A673 (cell line): Measurements from ENCODE around the gene ASTL.

Experiments
- EZH2 ChIP-seq: fragments of 200-600 bp; sonication (generic); IDR thresholded peaks from 2 replicates; pipeline ENCODE4 v1.6.1; 2017; ENCODE audit warnings: borderline replicate concordance, low read depth, mild to moderate bottlenecking, mixed read lengths, antibody characterized with exemption, low read length; ENCODE audit not compliant: poor library complexity, severe bottlenecking
- TF ChIP-seq, protein P1 (sequence below): fragments of 300-800, 200-600 bp; sonication (generic); conservative IDR thresholded peaks from 2 replicates; pipeline ENCODE4 v1.5.1; 2017; ENCODE audit warnings: low read depth, mild to moderate bottlenecking, antibody characterized with exemption, low read length, moderate library complexity, mixed read lengths

DNA sequence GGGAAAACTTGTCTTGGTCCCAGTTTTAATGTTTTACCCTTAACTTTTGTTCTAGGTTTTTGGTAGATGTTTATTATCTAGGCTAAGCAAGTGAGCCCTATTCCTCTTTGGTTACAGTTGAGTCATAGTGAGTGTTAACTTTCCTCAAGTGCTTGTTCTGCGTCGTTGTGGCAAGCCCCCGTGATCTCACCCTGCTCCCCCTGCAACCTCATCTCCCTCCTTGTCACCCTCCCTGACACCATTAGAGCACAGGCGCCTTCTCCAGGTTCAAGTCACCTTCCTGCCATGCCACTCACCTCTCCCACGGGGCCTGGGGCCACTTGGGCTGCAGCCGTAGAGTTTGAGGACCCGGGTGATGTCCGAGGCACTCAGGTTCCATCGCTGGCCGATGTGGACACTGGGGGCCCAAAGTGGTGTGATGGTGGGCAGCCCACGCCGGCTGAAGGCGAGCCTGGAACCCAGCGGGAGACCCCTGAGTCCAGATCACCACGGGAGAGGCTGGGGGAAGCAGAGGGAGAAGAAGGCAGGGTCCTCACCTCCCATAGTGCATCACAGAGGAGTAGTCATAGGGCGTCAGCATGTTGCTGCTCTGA is 8.7 kb downstream of the ASTL start:
- TF ChIP-seq, protein P1, sequence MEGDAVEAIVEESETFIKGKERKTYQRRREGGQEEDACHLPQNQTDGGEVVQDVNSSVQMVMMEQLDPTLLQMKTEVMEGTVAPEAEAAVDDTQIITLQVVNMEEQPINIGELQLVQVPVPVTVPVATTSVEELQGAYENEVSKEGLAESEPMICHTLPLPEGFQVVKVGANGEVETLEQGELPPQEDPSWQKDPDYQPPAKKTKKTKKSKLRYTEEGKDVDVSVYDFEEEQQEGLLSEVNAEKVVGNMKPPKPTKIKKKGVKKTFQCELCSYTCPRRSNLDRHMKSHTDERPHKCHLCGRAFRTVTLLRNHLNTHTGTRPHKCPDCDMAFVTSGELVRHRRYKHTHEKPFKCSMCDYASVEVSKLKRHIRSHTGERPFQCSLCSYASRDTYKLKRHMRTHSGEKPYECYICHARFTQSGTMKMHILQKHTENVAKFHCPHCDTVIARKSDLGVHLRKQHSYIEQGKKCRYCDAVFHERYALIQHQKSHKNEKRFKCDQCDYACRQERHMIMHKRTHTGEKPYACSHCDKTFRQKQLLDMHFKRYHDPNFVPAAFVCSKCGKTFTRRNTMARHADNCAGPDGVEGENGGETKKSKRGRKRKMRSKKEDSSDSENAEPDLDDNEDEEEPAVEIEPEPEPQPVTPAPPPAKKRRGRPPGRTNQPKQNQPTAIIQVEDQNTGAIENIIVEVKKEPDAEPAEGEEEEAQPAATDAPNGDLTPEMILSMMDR: no peak
- no peak for TF ChIP-seq EZH2
